ENCODE data around the gene CCDC18. TPM values are rescaled to one million over a fixed set of nuclear protein-coding genes. Genes with fewer than 3 reads are reported as not detected.
"Not testable (repeated sequence)": the region's sequence is repeated elsewhere in the genome, so short reads cannot be mapped to it uniquely, and the experiment has no call there.

The CCDC18 gene
- total RNA-seq, 2 donors from 2014 or later: 8.3 to 11.5 TPM

GRCh38 chr1:93220716-93221115 is 40.2 kb downstream of the CCDC18 start:
- H3K4me3 Mint-ChIP-seq; H3K27ac Mint-ChIP-seq; H3K4me1 Mint-ChIP-seq; H3K9me3 ChIP-seq (ENCODE audit: control insufficient read depth, low read length, poor library complexity, severe bottlenecking); ATAC-seq; H3K27me3 Mint-ChIP-seq; H3K36me3 Mint-ChIP-seq (ENCODE audit: low read depth); DNase-seq: not testable (repeated sequence)

GRCh38 chr1:93221913-93222312 is 41.4 kb downstream of the CCDC18 start:
- no peak for DNase-seq
- no peak overlapping the region for H3K27ac Mint-ChIP-seq
- H3K4me1 Mint-ChIP-seq: peaks cover 3% of the 10 kb centered on the region
- no peak for ATAC-seq
- no peaks in the 10 kb centered on the region for H3K27me3 Mint-ChIP-seq
- no peak overlapping the region for H3K4me3 Mint-ChIP-seq
- no peaks in the 10 kb centered on the region for H3K9me3 ChIP-seq (ENCODE audit: control insufficient read depth, low read length, poor library complexity, severe bottlenecking)
- peaks cover 6% of the 10 kb centered on the region for H3K36me3 Mint-ChIP-seq (ENCODE audit: low read depth)

GRCh38 chr1:93223023-93223675 is 42.6 kb downstream of the CCDC18 start:
- peaks cover 3% of the 10 kb centered on the region for H3K4me1 Mint-ChIP-seq
- H3K27me3 Mint-ChIP-seq: no peaks in the 10 kb centered on the region
- DNase-seq (no peak), ATAC-seq (no peak)
- H3K27ac Mint-ChIP-seq: no peak overlapping the region
- no peak overlapping the region for H3K4me3 Mint-ChIP-seq
- H3K36me3 Mint-ChIP-seq (ENCODE audit: low read depth): peaks cover 6% of the 10 kb centered on the region
- H3K9me3 ChIP-seq (ENCODE audit: control insufficient read depth, low read length, poor library complexity, severe bottlenecking): no peaks in the 10 kb centered on the region

GRCh38 chr1:93235261-93235660 is 54.7 kb downstream of the CCDC18 start:
- Mint-ChIP-seq H3K4me3 (no peak overlapping the region), H3K36me3 (ENCODE audit: low read depth) (peaks cover 10% of the 10 kb centered on the region), H3K27me3 (no peaks in the 10 kb centered on the region), H3K4me1 (no peaks in the 10 kb centered on the region), H3K27ac (no peak overlapping the region)
- DNase-seq (no peak), ATAC-seq (no peak)
- H3K9me3 ChIP-seq (ENCODE audit: control insufficient read depth, low read length, poor library complexity, severe bottlenecking): no peaks in the 10 kb centered on the region

GRCh38 chr1:93237021-93237420 is 56.5 kb downstream of the CCDC18 start:
- H3K27ac Mint-ChIP-seq: no peak overlapping the region
- DNase-seq: no peak
- H3K9me3 ChIP-seq (ENCODE audit: control insufficient read depth, low read length, poor library complexity, severe bottlenecking): no peaks in the 10 kb centered on the region
- H3K27me3 Mint-ChIP-seq: no peaks in the 10 kb centered on the region
- H3K4me3 Mint-ChIP-seq: no peak overlapping the region
- H3K4me1 Mint-ChIP-seq: no peaks in the 10 kb centered on the region
- ATAC-seq: no peak
- H3K36me3 Mint-ChIP-seq (ENCODE audit: low read depth): peaks cover 10% of the 10 kb centered on the region

- no peaks in the 10 kb centered on the region for H3K4me1 Mint-ChIP-seq
- no peaks in the 10 kb centered on the region for H3K9me3 ChIP-seq (ENCODE audit: control insufficient read depth, low read length, poor library complexity, severe bottlenecking)
- ATAC-seq: no peak
- H3K27ac Mint-ChIP-seq: no peak overlapping the region
- peaks cover 10% of the 10 kb centered on the region for H3K36me3 Mint-ChIP-seq (ENCODE audit: low read depth)
- no peak for DNase-seq
- H3K4me3 Mint-ChIP-seq: no peak overlapping the region
- no peaks in the 10 kb centered on the region for H3K27me3 Mint-ChIP-seq
These were observed 57.9 kb downstream of the CCDC18 start for GRCh38 chr1:93238425-93238824.

- no peaks in the 10 kb centered on the region for H3K4me1 Mint-ChIP-seq
- no peak overlapping the region for H3K4me3 Mint-ChIP-seq
- no peaks in the 10 kb centered on the region for H3K9me3 ChIP-seq (ENCODE audit: control insufficient read depth, low read length, poor library complexity, severe bottlenecking)
- no peaks in the 10 kb centered on the region for H3K27me3 Mint-ChIP-seq
- ATAC-seq (no peak), DNase-seq (no peak)
- peaks cover 10% of the 10 kb centered on the region for H3K36me3 Mint-ChIP-seq (ENCODE audit: low read depth)
- no peak overlapping the region for H3K27ac Mint-ChIP-seq
These were observed 59.3 kb downstream of the CCDC18 start for GRCh38 chr1:93239863-93240262.

- H3K4me3 Mint-ChIP-seq; H3K36me3 Mint-ChIP-seq (ENCODE audit: low read depth); H3K9me3 ChIP-seq (ENCODE audit: control insufficient read depth, low read length, poor library complexity, severe bottlenecking); DNase-seq; H3K27ac Mint-ChIP-seq; H3K4me1 Mint-ChIP-seq; ATAC-seq; H3K27me3 Mint-ChIP-seq: not testable (repeated sequence)
These were observed 62.7 kb downstream of the CCDC18 start for GRCh38 chr1:93243233-93243632.

GRCh38 chr1:93244298-93245069 is 64.0 kb downstream of the CCDC18 start:
- no peak overlapping the region for H3K27ac Mint-ChIP-seq

GRCh38 chr1:93251966-93252365 is 71.4 kb downstream of the CCDC18 start:
- Mint-ChIP-seq H3K4me1 (no peaks in the 10 kb centered on the region), H3K36me3 (ENCODE audit: low read depth) (no peaks in the 10 kb centered on the region)

More at GRCh38 chr1:93244298-93245069, 64.0 kb downstream of the CCDC18 start:
- no peak for ATAC-seq
- Mint-ChIP-seq H3K27me3 (no peaks in the 10 kb centered on the region), H3K4me3 (no peak overlapping the region), H3K36me3 (ENCODE audit: low read depth) (peaks cover 2% of the 10 kb centered on the region), H3K4me1 (no peaks in the 10 kb centered on the region)
- H3K9me3 ChIP-seq (ENCODE audit: control insufficient read depth, low read length, poor library complexity, severe bottlenecking): no peaks in the 10 kb centered on the region
- no peak for DNase-seq

GRCh38 chr1:93252598-93252997 is 72.1 kb downstream of the CCDC18 start:
- H3K27me3 Mint-ChIP-seq: no peaks in the 10 kb centered on the region
- H3K27ac Mint-ChIP-seq: no peak overlapping the region
- H3K4me3 Mint-ChIP-seq: no peak overlapping the region
- no peaks in the 10 kb centered on the region for H3K4me1 Mint-ChIP-seq
- ATAC-seq (no peak), DNase-seq (no peak)
- no peaks in the 10 kb centered on the region for H3K9me3 ChIP-seq (ENCODE audit: control insufficient read depth, low read length, poor library complexity, severe bottlenecking)
- no peaks in the 10 kb centered on the region for H3K36me3 Mint-ChIP-seq (ENCODE audit: low read depth)

More at GRCh38 chr1:93251966-93252365, 71.4 kb downstream of the CCDC18 start:
- ATAC-seq (no peak), DNase-seq (no peak)
- H3K4me3 Mint-ChIP-seq: no peak overlapping the region
- no peaks in the 10 kb centered on the region for H3K27me3 Mint-ChIP-seq
- H3K9me3 ChIP-seq (ENCODE audit: control insufficient read depth, low read length, poor library complexity, severe bottlenecking): no peaks in the 10 kb centered on the region
- no peak overlapping the region for H3K27ac Mint-ChIP-seq

- no peak for DNase-seq
- H3K4me3 Mint-ChIP-seq: no peak overlapping the region
- no peaks in the 10 kb centered on the region for H3K36me3 Mint-ChIP-seq (ENCODE audit: low read depth)
- no peak for ATAC-seq
- H3K27me3 Mint-ChIP-seq: no peaks in the 10 kb centered on the region
- H3K27ac Mint-ChIP-seq: no peak overlapping the region
- H3K9me3 ChIP-seq (ENCODE audit: control insufficient read depth, low read length, poor library complexity, severe bottlenecking): no peaks in the 10 kb centered on the region
- no peaks in the 10 kb centered on the region for H3K4me1 Mint-ChIP-seq
These were observed 73.0 kb downstream of the CCDC18 start for GRCh38 chr1:93253516-93253915.

GRCh38 chr1:93255222-93256079 is 74.9 kb downstream of the CCDC18 start:
- no peak for DNase-seq
- no peak for ATAC-seq
- Mint-ChIP-seq H3K27me3 (no peaks in the 10 kb centered on the region), H3K27ac (no peak overlapping the region), H3K4me1 (no peaks in the 10 kb centered on the region), H3K36me3 (ENCODE audit: low read depth) (no peaks in the 10 kb centered on the region), H3K4me3 (no peak overlapping the region)
- H3K9me3 ChIP-seq (ENCODE audit: control insufficient read depth, low read length, poor library complexity, severe bottlenecking): no peaks in the 10 kb centered on the region

All from T-helper 17 cell (primary cell).